Occipital lobe (tissue), 2 donors: ENCODE results near the gene NMNAT3. TPM values are rescaled to one million over a fixed set of nuclear protein-coding genes. Genes with fewer than 3 reads are reported as not detected.
"Not testable (repeated sequence)": the region's sequence is repeated elsewhere in the genome, so short reads cannot be mapped to it uniquely, and the experiment has no call there.

Source experiments
- DNase-seq: peaks from one replicate; lab custom pipeline; 2025; lab: John Stamatoyannopoulos, UW
- total RNA-seq: library from RNA; depleted of rRNA; stranded (reverse); fragments of >200 nt; gene quantifications from one replicate; pipeline ENCODE4 v1.2.3, GENCODE V29; 2014

Gene NMNAT3
- total RNA-seq, 1 donor from 2014 or later: 2.3 TPM

DNA sequence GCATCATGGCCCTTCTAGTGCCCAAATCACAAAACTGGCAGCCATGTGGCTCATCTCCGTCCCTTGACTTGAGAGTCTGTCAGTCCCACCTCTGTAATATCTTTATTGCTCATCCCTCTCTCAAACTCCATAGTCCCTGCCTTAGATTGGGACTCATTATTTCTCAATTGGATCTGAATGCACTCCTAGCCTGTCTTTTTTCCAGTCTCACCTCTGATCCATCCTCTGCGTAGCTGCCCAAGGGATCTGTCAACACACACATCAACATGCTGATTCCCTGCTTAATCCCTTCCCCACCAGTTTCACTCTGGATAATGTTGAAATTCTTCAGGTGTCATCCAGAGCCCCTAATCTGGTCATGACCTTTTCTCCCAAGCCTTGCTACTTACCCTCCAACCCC, 39.3 kb downstream of the NMNAT3 start:
- DNase-seq: no peak

GRCh38 chr3:139636511-139636910, 41.3 kb downstream of the NMNAT3 start:
- no peak for DNase-seq

- no peak for DNase-seq
Observed at GRCh38 chr3:139634111-139634635, 43.6 kb downstream of the NMNAT3 start.

GRCh38 chr3:139633511-139633910, 44.3 kb downstream of the NMNAT3 start:
- DNase-seq: no peak

DNA sequence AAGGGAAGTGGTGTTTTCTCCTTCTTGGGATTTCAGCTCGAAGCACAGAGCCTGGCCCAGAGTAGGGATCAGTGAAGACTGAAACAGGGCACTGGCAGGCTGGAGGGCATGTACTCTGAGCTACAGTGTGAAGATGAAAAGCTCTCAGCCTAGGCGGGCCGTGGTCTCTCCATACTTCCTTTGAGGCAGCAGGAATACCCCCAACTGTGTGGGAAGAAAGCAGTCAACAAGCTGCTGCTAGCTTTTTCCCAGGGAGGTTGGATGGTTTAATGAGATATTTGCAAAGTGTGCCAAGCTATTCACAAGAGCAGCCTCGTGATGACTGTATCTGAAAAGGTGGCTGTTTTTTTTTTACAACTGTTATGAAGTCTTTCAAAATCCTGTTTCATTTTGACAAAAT, 47.2 kb downstream of the NMNAT3 start:
- no peak for DNase-seq

GRCh38 chr3:139629033-139629432, 48.7 kb downstream of the NMNAT3 start:
- no peak for DNase-seq

DNA sequence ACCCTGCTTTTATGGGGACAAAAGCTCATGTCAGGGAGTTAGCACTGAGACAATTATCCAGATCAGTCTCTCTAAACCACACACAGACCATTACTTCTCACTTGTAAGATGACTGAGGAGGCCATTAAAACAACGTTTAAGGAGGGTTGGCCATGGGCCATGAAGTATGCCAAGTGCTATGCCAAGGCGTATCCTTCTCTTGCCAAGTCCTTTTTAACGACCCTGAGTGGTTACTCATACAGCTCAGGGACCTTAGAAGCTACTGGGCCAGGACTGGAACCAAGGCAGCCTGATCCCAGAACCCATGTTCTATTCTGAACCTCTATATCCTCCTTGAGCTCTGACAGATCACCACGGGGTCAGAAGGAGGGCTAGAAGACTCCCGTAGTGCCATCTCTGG, 50.0 kb downstream of the NMNAT3 start:
- no peak for DNase-seq

GRCh38 chr3:139620438-139620837, 57.3 kb downstream of the NMNAT3 start:
- DNase-seq: no peak

GRCh38 chr3:139619484-139619883, 58.3 kb downstream of the NMNAT3 start:
- no peak for DNase-seq

- no peak for DNase-seq
Observed at GRCh38 chr3:139617672-139618268, 60.0 kb downstream of the NMNAT3 start.

GRCh38 chr3:139611528-139611927, 66.2 kb downstream of the NMNAT3 start:
- DNase-seq: no peak

DNA sequence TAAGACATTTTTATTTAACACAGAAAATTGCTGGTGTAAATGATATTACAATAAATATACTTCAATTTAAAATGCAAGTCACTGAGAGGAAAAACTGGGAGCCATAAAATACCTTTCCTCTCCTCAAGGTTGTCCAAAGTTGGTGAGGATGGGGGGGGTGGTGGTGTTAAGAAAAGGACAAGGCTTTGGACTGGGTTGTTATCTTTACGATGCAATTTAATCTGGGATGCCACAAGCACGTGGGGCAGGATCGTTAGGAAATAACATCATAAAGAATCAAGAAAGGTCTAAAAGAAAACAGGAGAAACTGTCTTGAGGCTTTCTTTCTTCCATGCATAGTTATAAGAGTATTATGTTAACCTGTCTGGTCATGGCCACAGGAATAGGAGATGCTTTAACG, 66.9 kb downstream of the NMNAT3 start:
- no peak for DNase-seq

DNA sequence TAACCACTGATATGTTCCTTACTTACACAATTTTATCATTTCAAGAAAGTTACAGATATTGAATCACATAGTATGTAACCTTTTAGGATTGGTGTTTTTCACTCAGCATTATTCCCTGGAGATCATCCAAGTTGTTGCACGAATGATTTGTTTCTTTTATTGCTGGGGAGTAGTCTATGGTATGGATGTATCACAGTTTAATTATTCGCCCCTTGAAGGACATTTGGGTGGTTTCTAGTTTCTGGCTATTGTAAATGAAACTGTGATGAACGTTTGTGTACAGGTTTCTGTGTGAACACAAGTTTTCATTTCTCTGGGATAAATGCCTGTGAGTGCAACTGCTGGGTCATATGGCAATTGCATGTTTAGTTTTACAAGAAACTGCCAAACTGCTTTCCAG, 68.8 kb downstream of the NMNAT3 start:
- no peak for DNase-seq

GRCh38 chr3:139608108-139608380, 69.7 kb downstream of the NMNAT3 start:
- no peak for DNase-seq

DNA sequence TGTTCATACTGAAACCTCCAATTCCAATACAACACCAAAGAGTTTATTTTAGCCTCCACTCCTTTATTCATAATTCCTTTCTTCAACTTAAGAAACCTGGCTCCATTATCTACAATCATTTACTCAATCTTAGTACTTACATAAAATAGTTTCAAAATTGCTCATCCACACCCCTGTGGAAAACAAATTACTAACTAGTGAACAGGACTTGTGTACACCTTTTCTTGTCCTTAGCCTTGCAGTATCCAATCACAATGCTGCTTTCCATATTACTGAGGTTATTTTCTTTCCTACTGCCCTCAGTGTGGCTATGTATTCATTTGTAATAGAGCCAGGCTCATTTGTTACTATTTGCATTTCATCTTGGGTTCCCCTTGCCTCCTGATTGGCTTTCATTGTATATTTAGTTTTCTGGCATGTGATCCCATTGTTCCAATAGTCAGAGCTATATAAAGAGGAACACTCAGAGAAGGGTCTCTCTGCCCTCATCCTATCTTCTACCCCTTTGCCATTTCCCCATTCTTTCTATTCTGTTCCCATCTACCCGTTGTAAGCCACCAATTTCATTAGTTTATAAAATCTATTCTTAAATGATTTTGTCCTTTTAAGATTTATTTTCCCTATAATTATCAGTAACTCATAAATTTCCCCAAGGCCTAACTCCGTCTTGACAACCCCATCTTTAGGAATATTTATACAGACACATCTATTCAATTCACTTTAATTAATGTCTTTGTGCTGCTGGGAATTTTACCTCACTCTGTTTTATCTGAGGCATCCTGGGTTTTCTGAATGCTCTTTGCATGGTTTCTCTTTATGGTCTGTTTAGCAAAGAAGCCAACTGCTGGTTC, 70.3 kb downstream of the NMNAT3 start:
- DNase-seq: no peak

DNA sequence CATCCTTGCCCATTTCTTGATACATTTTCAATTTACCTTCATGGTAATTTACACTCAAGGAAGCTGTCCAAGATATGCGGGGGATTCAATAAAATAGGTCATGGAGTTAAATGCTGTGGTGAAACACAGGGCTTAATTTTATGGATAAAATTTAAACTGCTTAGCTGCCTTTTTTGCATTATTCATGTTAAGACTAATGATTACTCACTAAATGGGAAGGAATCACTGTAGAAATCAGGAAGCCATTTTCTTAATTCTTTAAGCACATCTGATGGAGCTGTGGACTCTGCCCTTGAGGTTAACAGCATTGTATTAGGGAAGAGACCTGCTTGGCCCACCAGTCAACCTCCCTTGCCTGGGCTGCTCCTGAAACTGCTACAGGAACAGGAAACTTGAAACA, 75.8 kb downstream of the NMNAT3 start:
- DNase-seq: no peak

DNA sequence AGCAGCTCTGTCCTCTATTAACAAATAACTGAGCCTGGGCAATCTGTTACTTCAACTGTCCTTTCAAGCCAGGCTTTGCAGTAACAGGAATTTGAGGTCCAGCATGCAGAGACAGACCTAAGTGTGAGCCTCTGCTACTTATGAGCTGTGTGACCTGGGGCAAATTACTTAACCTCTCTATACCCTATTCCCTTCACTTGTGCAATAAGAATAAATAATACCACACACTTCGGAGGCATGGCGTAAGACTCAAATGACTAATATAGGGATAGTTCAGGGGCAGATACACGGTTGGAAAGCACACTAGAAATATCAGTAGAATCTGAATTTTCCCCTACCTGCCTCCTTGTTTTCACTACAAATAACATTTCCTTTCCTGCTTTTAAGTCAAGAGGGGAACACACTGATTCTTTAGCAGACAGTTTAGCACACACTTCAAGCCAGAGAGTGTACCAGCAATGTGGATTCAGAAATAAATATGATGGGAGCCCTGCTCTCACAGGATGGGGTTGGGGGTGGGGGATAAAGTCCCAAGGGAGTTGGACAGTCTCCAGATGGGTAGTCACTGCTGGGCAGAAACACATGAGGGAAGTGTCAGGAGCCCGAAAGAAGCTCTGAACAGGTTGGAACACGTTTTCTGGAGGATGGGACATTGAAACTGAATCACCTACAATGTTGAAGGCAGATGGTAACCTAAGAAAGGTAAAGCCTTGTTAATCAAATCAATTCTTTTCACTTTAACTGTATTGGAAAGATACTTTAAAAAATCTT, 76.4 kb downstream of the NMNAT3 start:
- no peak for DNase-seq

GRCh38 chr3:139597947-139598346, 79.8 kb downstream of the NMNAT3 start:
- no peak for DNase-seq

DNA sequence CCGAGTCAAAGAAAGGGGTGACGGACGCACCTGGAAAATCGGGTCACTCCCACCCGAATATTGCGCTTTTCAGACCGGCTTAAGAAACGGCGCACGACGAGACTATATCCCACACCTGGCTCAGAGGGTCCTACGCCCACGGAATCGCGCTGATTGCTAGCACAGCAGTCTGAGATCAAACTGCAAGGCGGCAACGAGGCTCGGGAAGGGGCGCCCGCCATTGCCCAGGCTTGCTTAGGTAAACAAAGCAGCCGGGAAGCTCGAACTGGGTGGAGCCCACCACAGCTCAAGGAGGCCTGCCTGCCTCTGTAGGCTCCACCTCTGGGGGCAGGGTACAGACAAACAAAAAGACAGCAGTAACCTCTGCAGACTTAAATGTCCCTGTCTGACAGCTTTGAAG, 86.6 kb downstream of the NMNAT3 start:
- DNase-seq: not testable (repeated sequence)

- DNase-seq: no peak
Observed at GRCh38 chr3:139588450-139588849, 89.3 kb downstream of the NMNAT3 start.

DNA sequence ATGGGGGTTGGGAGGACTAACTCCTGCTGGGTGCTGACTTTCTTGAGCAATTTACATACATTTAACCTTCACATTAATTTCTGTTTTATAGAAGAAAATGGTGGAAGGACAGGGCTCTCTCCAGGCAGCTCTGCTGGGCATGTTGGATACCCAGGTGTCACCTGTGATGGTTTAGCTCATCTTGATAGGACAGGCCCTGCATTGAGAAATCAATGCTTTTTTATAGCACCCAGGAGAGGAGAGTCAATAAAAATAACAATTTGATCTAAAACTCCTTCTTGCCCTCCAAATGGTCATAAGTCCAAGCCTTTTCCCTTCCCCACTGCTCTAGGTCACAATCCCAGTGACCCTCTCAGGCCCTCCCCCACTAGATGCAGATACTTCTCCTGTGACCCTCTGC, 90.0 kb downstream of the NMNAT3 start:
- DNase-seq: no peak

- DNase-seq: no peak
Observed at GRCh38 chr3:139586420-139587017, 91.3 kb downstream of the NMNAT3 start.
